GM12892 (cell line): ENCODE measurements around the gene CBFA2T3.

ENCODE experiments used
- DNase-seq: peaks from one replicate; pipeline ENCODE4 v3.0.0; 2011; ENCODE audit not compliant: insufficient read length
- FAIRE-seq: peaks from 2 replicates; lab custom pipeline; 2011; peaks lifted over from hg19 to GRCh38; lab: Jason Lieb, UNC
- POLR2A ChIP-seq: IDR thresholded peaks from 2 replicates; pipeline ENCODE4 v1.6.1; 2011; ENCODE audit warnings: low read depth, low read length, control low read depth
- POLR2AphosphoS5 ChIP-seq: IDR thresholded peaks from 2 replicates; pipeline ENCODE4 v1.6.1; 2011; ENCODE audit warnings: low read depth, low read length, control low read depth
- TAF1 ChIP-seq: IDR thresholded peaks from 2 replicates; pipeline ENCODE4 v1.6.1; 2011; ENCODE audit warnings: low read depth, mild to moderate bottlenecking, control low read depth, low read length, borderline replicate concordance

Gene CBFA2T3

GRCh38 chr16:88888461-88889387, 88.3 kb downstream of the CBFA2T3 start:
- DNase-seq (no peak), FAIRE-seq (no peak)
- no peak for TF ChIP-seq POLR2AphosphoS5
- TF ChIP-seq TAF1: no peak
- no peak for TF ChIP-seq POLR2A

GRCh38 chr16:88888057-88888456, 89.0 kb downstream of the CBFA2T3 start:
- DNase-seq (no peak), FAIRE-seq (no peak)
- TF ChIP-seq POLR2A (no peak), TAF1 (no peak), POLR2AphosphoS5 (no peak)

- TF ChIP-seq POLR2A (no peak), TAF1 (no peak), POLR2AphosphoS5 (no peak)
- no peak for DNase-seq
- FAIRE-seq: no peak
Observed at GRCh38 chr16:88886845-88887521, 90.0 kb downstream of the CBFA2T3 start.

GRCh38 chr16:88886420-88886844, 90.6 kb downstream of the CBFA2T3 start:
- DNase-seq (no peak), FAIRE-seq (no peak)
- no peak for TF ChIP-seq POLR2AphosphoS5
- no peak for TF ChIP-seq POLR2A
- no peak for TF ChIP-seq TAF1

GRCh38 chr16:88885693-88886280, 91.2 kb downstream of the CBFA2T3 start:
- DNase-seq (no peak), FAIRE-seq (no peak)
- TF ChIP-seq POLR2AphosphoS5 (no peak), TAF1 (no peak), POLR2A (no peak)

GRCh38 chr16:88884569-88885271, 92.3 kb downstream of the CBFA2T3 start:
- TF ChIP-seq POLR2AphosphoS5: no peak
- no peak for TF ChIP-seq TAF1
- no peak for TF ChIP-seq POLR2A
- FAIRE-seq (no peak), DNase-seq (no peak)

- FAIRE-seq (no peak), DNase-seq (no peak)
- no peak for TF ChIP-seq POLR2A
- TF ChIP-seq TAF1: no peak
- TF ChIP-seq POLR2AphosphoS5: no peak
Observed at GRCh38 chr16:88883946-88884345, 93.1 kb downstream of the CBFA2T3 start.

- TF ChIP-seq POLR2A (no peak), POLR2AphosphoS5 (no peak), TAF1 (no peak)
- no peak for DNase-seq
- no peak for FAIRE-seq
Observed at GRCh38 chr16:88883117-88883895, 93.7 kb downstream of the CBFA2T3 start.

GRCh38 chr16:88882358-88883030, 94.5 kb downstream of the CBFA2T3 start:
- TF ChIP-seq POLR2A: no peak
- TF ChIP-seq TAF1: no peak
- no peak for TF ChIP-seq POLR2AphosphoS5
- no peak for DNase-seq

GRCh38 chr16:88881675-88882357, 95.2 kb downstream of the CBFA2T3 start:
- no peak for DNase-seq
- TF ChIP-seq TAF1 (no peak), POLR2A (no peak), POLR2AphosphoS5 (no peak)
- no peak for FAIRE-seq

More at GRCh38 chr16:88882358-88883030, 94.5 kb downstream of the CBFA2T3 start:
- no peak for FAIRE-seq
